Spleen (tissue), 11 donors: ENCODE data around the gene ECSCR. TPM values are rescaled to one million over a fixed set of nuclear protein-coding genes. Genes with fewer than 3 reads are reported as not detected.

Experiments used
- DNase-seq: peaks from one replicate; pipeline ENCODE4 v3.0.0-alpha.2; 2020
- H3K27ac ChIP-seq, 8 donors: fragments of 200-600 bp; sonication (generic) in 7 of 8; 1 replicate in 4 of 8; 2 replicates in 4 of 8; pipeline versions ENCODE4 v1.5.0 to v1.8.0; 2016 to 2021; ENCODE audit warnings: inconsistent platforms in 4 of 8, mild to moderate bottlenecking in 4 of 8, moderate library complexity in 1 of 8
- H3K27me3 ChIP-seq, 7 donors: fragments of 200-600 bp; sonication (generic) in 6 of 7; replicated peaks in 1 of 7; 1 replicate in 4 of 7; 2 replicates in 3 of 7; pipeline versions ENCODE4 v1.5.0 to v1.8.0; 2016 to 2021; ENCODE audit warnings: inconsistent platforms in 3 of 7, mild to moderate bottlenecking in 1 of 7
- H3K36me3 ChIP-seq, 6 donors: fragments of 200-600 bp; sonication (generic) in 5 of 6; 1 replicate in 4 of 6; 2 replicates in 2 of 6; pipeline versions ENCODE4 v1.5.0 to v1.8.0; 2016 to 2021; ENCODE audit warnings: inconsistent platforms in 2 of 6
- H3K4me1 ChIP-seq, 6 donors: fragments of 200-600 bp; sonication (generic) in 5 of 6; 1 replicate in 3 of 6; 2 replicates in 3 of 6; pipeline versions ENCODE4 v1.5.0 to v1.8.0; 2016 to 2021; ENCODE audit warnings: inconsistent platforms in 3 of 6
- H3K4me3 ChIP-seq, 8 donors: fragments of 200-600 bp; sonication (generic) in 7 of 8; 1 replicate in 4 of 8; 2 replicates in 4 of 8; pipeline versions ENCODE4 v1.5.0 to v1.8.0; 2016 to 2021; ENCODE audit warnings: inconsistent platforms in 4 of 8, mild to moderate bottlenecking in 4 of 8, moderate library complexity in 2 of 8
- H3K9me3 ChIP-seq, 8 donors: fragments of 200-600 bp; sonication (generic) in 7 of 8; 1 replicate in 4 of 8; 2 replicates in 4 of 8; pipeline versions ENCODE4 v1.5.0 to v1.8.0; 2016 to 2021; ENCODE audit warnings: inconsistent platforms in 4 of 8
- POLR2A ChIP-seq, 3 donors: fragments of 450-650 bp; IDR thresholded peaks; one replicate each; pipeline ENCODE4 v1.5.1; 2017; ENCODE audit warnings: antibody characterized with exemption in 3 of 3, mild to moderate bottlenecking in 1 of 3
- POLR2AphosphoS5 ChIP-seq, 3 donors: sonication (generic); formaldehyde crosslinking; IDR thresholded peaks; one replicate each; pipeline ENCODE4 v1.5.1; 2017; ENCODE audit warnings: antibody characterized with exemption in 3 of 3
- WGBS, 5 donors: extraction: QIAGEN DNeasy Blood & Tissue Kit in 3 of 5; methylation state at CpG; one replicate each; pipeline versions ENCODE4 v1.1.5 to v1.1.7; 2013 to 2018; 5-methylcytosine and 5-hydroxymethylcytosine counted together
- intact Hi-C: fragments of 100-400 bp; cut with DNase I; formaldehyde crosslinking; loops from one replicate; pipeline ENCODE4 v1.15.0; 2023; ENCODE audit warnings: low total_unique reads
- polyA plus RNA-seq, 3 donors: library from polyadenylated mRNA; stranded (reverse); fragments of 200-250 nt; gene quantifications; one replicate each; pipeline ENCODE4 v1.2.1, GENCODE V29; 2013
- total RNA-seq, 7 donors: library from RNA; depleted of rRNA in 3 of 7; stranded (reverse); fragments of >200 nt in 3 of 7; fragmentation: NEBNext Ultra II Directional in 4 of 7; extraction: Animal tissue kit (Norgen Biotek cat#: 25700) in 4 of 7; gene quantifications; one replicate each; pipeline versions ENCODE4 v1.1.0 to v1.2.1, GENCODE V29; 2016 to 2021
- TF ChIP-seq, protein P1 (sequence below), 11 experiments: fragments of 200-600 bp in 7 of 11; fragments of 450-650 bp in 4 of 11; sonication (generic) in 4 of 11; IDR thresholded peaks in 8 of 11; conservative IDR thresholded peaks in 3 of 11; 1 replicate in 7 of 11; 2 replicates in 4 of 11; pipeline versions ENCODE4 v1.4.0 to v1.8.0; 2016 to 2021; ENCODE audit warnings: antibody characterized with exemption in 11 of 11, inconsistent platforms in 4 of 11, mild to moderate bottlenecking in 1 of 11
- donor health status: healthy with polysubstance abuse.
- donor health status: DM: no; HTN: no; CAD: no; lungs with moderate emphysema.
- donor health status: DM: no; HTN: no; CAD: no.
- donor health status: Bipolar disorder and iron deficiency.
- donor health status: healthy.
- donor health status: DM: no; HTN: no; CAD: no.
- donor health status: DM: yes; HTN: yes; CAD: no.

ECSCR gene
- total and polyA plus RNA-seq, 10 donors, result 11.3 to 52.3 (median 18.5) TPM

DNA sequence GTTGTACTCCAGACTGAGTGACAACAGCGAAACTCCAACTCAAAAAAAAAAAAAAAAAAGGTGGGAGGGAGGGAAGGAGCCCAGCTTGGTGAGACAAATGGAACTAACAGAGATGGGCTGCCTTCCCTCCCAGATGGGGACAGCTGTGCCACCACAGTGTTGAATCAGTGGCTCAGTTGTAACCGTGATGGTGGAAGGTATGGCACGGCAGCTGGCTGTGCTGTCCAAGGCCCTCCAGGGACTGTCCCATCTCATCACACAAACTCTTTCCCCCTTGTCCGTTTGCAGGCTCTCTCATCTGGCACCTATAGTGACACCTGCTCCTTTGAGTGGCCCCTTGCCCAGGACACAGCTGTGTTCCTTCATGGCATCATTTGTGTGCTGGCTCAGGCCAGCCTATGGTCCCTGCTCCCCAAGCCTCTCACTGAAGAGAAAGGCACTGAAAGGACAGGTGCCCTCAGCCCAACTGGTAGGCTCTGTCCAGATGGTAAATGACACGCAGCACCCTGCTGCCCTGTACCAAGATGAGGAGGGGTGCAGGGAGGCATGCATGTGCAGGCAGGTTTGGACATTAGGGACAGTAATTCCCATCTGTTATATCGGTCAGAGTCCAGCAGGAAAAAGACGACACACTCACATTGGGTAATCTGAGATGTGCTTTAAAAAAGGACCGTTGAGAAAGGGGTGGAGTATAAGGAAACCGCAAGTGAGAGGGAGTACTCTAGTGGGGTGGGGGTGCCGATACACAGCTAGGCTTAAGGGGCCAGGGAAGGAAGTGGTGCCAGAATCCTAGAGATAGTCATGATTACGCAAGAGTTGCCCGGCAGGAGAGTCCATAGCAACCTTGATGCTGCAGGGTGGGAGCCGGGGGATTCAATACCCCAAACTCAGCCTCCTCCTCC, 12.6 kb upstream of the ECSCR start:
- Histone ChIP-seq H3K36me3 (peaks cover 0 to 57% (median 35%) of the 10 kb centered on the region in 6 donors), H3K27me3 (no peaks in the 10 kb centered on the region), H3K4me3 (no peak overlapping the region), H3K9me3 (no peaks in the 10 kb centered on the region), H3K4me1 (peaks cover 24 to 100% (median 79%) of the 10 kb centered on the region in 6 donors), H3K27ac (peak overlapping the region in 7 of 8 donors; percentile 8 to 84 (median 69))
- DNase-seq, result no peak
- intact Hi-C loops, result no loop called here
- 25 to 28% (median 27%) methylated on average over 13 of the region's 13 CpGs for WGBS, 5 donors
- TF ChIP-seq, protein P1, sequence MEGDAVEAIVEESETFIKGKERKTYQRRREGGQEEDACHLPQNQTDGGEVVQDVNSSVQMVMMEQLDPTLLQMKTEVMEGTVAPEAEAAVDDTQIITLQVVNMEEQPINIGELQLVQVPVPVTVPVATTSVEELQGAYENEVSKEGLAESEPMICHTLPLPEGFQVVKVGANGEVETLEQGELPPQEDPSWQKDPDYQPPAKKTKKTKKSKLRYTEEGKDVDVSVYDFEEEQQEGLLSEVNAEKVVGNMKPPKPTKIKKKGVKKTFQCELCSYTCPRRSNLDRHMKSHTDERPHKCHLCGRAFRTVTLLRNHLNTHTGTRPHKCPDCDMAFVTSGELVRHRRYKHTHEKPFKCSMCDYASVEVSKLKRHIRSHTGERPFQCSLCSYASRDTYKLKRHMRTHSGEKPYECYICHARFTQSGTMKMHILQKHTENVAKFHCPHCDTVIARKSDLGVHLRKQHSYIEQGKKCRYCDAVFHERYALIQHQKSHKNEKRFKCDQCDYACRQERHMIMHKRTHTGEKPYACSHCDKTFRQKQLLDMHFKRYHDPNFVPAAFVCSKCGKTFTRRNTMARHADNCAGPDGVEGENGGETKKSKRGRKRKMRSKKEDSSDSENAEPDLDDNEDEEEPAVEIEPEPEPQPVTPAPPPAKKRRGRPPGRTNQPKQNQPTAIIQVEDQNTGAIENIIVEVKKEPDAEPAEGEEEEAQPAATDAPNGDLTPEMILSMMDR (IDR thresholded peaks at IDR 0.05 in 8 of 11, conservative IDR thresholded peaks at IDR 0.05 in 3 of 11), result no peak
- no peak for TF ChIP-seq POLR2A (IDR thresholded peaks at IDR 0.05)
- TF ChIP-seq POLR2AphosphoS5 (IDR thresholded peaks at IDR 0.05), result peak in 2 of 3 donors; percentile 20 to 36

DNA sequence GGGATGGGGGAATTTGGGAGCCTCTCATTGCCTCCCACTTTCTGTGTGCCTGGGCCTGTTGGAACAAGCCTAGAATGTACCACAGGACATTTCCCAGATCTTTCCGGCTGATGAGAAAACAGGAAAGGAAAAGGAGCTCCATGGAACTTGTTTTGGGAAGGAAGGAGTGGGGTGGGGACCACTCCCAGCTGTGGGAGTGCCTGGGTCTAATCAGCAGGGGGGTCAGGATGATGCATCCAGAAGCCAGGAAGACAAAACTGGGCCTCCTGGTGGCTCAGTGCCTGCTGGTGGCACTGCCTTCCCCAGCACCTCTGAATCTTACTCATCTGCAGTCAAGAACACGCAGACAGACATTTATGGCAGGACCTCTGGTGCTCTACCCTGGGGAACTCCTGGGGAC, 11.0 kb upstream of the ECSCR start:
- Histone ChIP-seq H3K27ac (peak overlapping the region; percentile 40 to 84 (median 71)), H3K4me3 (no peak overlapping the region), H3K27me3 (no peaks in the 10 kb centered on the region), H3K9me3 (no peaks in the 10 kb centered on the region), H3K4me1 (peaks cover 20 to 100% (median 69%) of the 10 kb centered on the region in 6 donors), H3K36me3 (peaks cover 0 to 41% (median 29%) of the 10 kb centered on the region in 6 donors)
- TF ChIP-seq, protein P1 (IDR thresholded peaks at IDR 0.05 in 8 of 11, conservative IDR thresholded peaks at IDR 0.05 in 3 of 11), result peak in 1 of 11 experiments; percentile 10
- TF ChIP-seq POLR2AphosphoS5 (IDR thresholded peaks at IDR 0.05) (peak in 1 of 3 donors; percentile 24), POLR2A (IDR thresholded peaks at IDR 0.05) (no peak)
- intact Hi-C loops, result no loop called here
- no peak for DNase-seq
- WGBS, 5 donors, result 61 to 71% (median 65%) methylated on average over 2 of the region's 2 CpGs

DNA sequence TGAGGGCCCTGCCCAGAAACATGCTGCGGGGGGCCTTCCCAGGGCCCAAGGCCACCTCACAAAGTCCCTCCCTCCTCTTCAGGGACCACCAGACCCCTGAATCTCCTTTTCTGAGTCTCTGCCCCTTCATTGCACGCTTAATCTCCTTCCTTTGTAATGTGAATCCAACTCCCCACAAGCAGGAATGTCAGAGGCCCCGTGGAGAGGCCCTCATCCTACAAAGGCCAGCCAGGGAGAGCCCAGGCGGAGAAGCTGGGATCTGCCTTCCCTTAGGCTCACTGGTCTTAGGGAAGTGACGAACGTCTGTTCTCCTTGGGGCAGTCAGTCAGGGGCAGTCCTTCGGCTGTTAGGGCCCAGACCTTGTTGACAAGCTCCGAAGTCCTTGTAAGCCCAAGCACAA, 10.6 kb upstream of the ECSCR start:
- Histone ChIP-seq H3K4me1 (peaks cover 20 to 100% (median 66%) of the 10 kb centered on the region in 6 donors), H3K9me3 (no peaks in the 10 kb centered on the region), H3K4me3 (no peak overlapping the region), H3K27me3 (no peaks in the 10 kb centered on the region), H3K27ac (peak overlapping the region; percentile 40 to 84 (median 71)), H3K36me3 (peaks cover 0 to 37% (median 25%) of the 10 kb centered on the region in 6 donors)
- TF ChIP-seq POLR2AphosphoS5 (IDR thresholded peaks at IDR 0.05), result peak in 1 of 3 donors; percentile 27
- no peak for TF ChIP-seq POLR2A (IDR thresholded peaks at IDR 0.05)
- DNase-seq, result no peak
- 60 to 81% (median 65%) methylated on average over 6 to 8 of the region's 8 CpGs for WGBS, 5 donors
- intact Hi-C loops, result no loop called here

DNA sequence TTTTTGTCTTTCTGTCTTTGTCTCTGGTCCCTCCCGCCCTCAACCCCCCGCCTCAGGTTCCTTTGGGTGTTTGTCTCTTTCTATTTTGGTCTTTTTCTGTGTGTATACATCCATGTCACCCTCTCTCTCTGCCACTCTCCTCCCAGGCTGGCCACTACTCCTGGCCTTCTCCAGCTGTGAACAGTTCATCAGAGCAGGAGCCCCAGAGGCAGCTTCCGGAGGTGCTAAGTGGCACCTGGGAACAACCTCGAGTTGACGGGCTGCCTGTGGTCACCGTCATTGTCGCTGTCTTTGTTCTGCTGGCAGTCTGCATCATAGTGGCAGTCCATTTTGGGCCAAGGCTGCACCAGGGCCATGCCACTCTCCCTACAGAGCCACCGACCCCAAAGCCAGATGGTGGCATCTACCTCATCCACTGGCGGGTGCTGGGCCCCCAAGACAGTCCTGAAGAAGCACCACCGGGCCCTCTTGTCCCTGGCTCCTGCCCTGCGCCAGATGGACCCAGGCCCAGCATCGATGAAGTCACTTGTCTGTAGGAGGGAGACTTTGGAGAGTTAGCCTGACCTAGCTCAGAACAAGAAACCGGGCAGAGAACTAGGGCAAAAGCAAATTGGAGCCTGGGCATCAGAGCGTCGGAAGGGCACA, 10.0 kb upstream of the ECSCR start:
- peak overlapping the region; percentile 40 to 84 (median 71) for H3K27ac ChIP-seq
- H3K4me3 ChIP-seq, result no peak overlapping the region

More for the DNA sequence above, 10.0 kb upstream of the ECSCR start:
- Histone ChIP-seq H3K36me3 (peaks cover 0 to 31% (median 19%) of the 10 kb centered on the region in 6 donors), H3K4me1 (peaks cover 20 to 96% (median 63%) of the 10 kb centered on the region in 6 donors), H3K27me3 (no peaks in the 10 kb centered on the region), H3K9me3 (no peaks in the 10 kb centered on the region)
- 71 to 84% (median 79%) methylated on average over 14 to 15 of the region's 15 CpGs for WGBS, 5 donors
- DNase-seq, result no peak
- TF ChIP-seq POLR2AphosphoS5 (IDR thresholded peaks at IDR 0.05) (peak in 1 of 3 donors; percentile 62), POLR2A (IDR thresholded peaks at IDR 0.05) (no peak)
- TF ChIP-seq, protein P1 (IDR thresholded peaks at IDR 0.05 in 8 of 11, conservative IDR thresholded peaks at IDR 0.05 in 3 of 11), result no peak
- intact Hi-C loops, result no loop called here
